AG04449 (cell line): ENCODE data around the gene TMEM41A.
"Not testable (repeated sequence)": the region's sequence is repeated elsewhere in the genome, so short reads cannot be mapped to it uniquely, and the experiment has no call there.

Experiments used
- CTCF ChIA-PET: fragments of 350-600 bp; formaldehyde crosslinking; extraction: SDS; loops from one replicate; lab custom pipeline; 2021; ENCODE audit warnings: antibody characterized with exemption; lab: Yijun Ruan, JAX
- POLR2A ChIA-PET: fragments of 400-600, 350-600 bp; formaldehyde crosslinking; extraction: SDS; loops from one replicate; lab custom pipeline; 2020; ENCODE audit warnings: antibody characterized with exemption, inconsistent platforms; lab: Yijun Ruan, JAX
- DNase-seq: peaks from one replicate; pipeline ENCODE4 v3.0.0-alpha.2; 2010; ENCODE audit warnings: low read depth, low spot score
- H3K4me3 ChIP-seq: 2 replicates; pipeline ENCODE4 v1.5.1; 2011; ENCODE audit warnings: low read depth, mild to moderate bottlenecking, control low read depth, low read length
- TF ChIP-seq, protein P1 (sequence below): IDR thresholded peaks from one replicate; pipeline ENCODE4 v1.5.1; 2011; ENCODE audit warnings: mild to moderate bottlenecking, moderate library complexity, low read length, control low read depth, inconsistent platforms; ENCODE audit not compliant: insufficient read depth; ENCODE audit errors: missing control alignments

The TMEM41A gene

DNA sequence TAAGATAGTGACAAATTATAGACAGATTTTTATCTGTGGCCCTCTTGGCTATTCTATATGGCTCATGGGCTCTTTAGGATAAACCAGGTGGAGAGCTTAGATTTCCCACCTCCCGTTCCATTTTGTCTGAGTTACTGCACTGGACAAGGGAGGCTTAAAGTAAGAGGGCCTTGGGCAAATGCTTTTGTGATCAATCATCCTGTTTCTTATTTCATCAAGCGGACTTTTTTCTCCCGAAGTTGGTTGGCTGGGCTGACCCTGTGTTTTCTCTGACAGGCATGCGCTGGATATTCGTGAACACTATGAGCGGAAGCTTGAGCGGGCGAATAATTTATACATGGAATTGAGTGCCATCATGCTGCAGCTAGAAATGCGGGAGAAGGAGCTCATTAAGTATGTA, 33.4 kb downstream of the TMEM41A start:
- no peak for DNase-seq
- CTCF ChIA-PET = interaction anchor here (8.8 kb wide), 1 partner anchor 109 kb away, joined by 72 read pairs; no protein-coding TSS in a partner anchor
- TF ChIP-seq, protein P1, sequence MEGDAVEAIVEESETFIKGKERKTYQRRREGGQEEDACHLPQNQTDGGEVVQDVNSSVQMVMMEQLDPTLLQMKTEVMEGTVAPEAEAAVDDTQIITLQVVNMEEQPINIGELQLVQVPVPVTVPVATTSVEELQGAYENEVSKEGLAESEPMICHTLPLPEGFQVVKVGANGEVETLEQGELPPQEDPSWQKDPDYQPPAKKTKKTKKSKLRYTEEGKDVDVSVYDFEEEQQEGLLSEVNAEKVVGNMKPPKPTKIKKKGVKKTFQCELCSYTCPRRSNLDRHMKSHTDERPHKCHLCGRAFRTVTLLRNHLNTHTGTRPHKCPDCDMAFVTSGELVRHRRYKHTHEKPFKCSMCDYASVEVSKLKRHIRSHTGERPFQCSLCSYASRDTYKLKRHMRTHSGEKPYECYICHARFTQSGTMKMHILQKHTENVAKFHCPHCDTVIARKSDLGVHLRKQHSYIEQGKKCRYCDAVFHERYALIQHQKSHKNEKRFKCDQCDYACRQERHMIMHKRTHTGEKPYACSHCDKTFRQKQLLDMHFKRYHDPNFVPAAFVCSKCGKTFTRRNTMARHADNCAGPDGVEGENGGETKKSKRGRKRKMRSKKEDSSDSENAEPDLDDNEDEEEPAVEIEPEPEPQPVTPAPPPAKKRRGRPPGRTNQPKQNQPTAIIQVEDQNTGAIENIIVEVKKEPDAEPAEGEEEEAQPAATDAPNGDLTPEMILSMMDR = no peak
- POLR2A ChIA-PET = no interaction called here
- H3K4me3 ChIP-seq = no peak overlapping the region

DNA sequence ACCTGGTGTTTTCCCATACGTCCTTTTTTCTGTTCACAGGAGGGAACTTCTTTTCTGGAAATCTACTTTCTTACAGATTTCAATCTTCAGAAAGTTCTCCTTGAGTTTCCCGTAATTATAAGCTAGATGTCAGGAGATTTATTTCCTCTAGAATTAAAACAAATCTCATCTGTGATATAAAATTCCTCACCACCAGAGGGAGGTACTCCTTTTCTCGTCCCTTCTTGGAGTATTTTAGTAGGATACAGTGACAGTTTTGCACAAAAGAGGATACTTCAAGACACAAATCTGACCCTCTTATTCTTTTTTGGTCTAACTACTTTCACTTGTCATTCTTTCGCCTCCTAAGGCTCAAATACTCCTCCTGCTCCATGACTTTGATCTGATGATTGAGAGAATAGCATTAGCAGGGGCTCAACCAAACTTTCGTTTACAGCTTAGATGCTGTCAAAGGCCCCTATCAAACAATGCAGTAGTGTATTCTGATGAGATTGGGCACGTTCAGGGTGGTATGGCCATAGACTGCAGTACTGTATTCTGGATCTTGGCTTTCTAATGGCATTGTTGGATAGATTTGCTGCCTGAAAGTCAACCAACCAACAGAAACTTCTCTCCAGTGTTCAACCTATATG, 38.0 kb downstream of the TMEM41A start:
- TF ChIP-seq, protein P1 = peak; percentile 22
- ChIA-PET CTCF (interaction anchor here (0.8 to 8.8 kb wide), 20 partner anchors 8 to 125 kb away, joined by 3 to 72 read pairs (median 6); partner anchors contain the start of gene SENP2), POLR2A (no interaction called here)
- DNase-seq = no peak
- no peak overlapping the region for H3K4me3 ChIP-seq

DNA sequence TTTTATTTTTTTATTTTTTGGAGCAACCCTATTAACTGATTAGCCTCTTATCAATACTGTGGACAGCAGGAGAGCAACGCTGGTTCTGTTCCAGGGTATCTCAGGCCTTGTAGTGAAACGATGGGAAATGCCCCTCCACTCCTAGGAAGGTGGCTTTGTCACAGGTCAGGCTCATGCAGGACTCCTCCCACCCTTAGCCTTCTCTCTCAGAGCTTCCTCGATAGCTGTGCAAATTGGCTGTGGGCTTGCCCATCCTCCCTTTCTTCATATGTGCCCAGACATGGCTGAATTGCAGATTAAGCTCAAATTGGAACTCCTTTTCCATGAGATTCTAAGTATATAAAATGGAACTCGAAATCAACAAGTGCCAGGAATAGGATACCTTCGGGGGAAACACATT, 38.5 kb downstream of the TMEM41A start:
- DNase-seq = no peak
- TF ChIP-seq, protein P1 = no peak
- CTCF ChIA-PET = interaction anchor here (0.7 to 8.8 kb wide), 18 partner anchors 8 to 123 kb away, joined by 3 to 72 read pairs (median 7); no protein-coding TSS in a partner anchor
- POLR2A ChIA-PET = no interaction called here
- H3K4me3 ChIP-seq = no peak overlapping the region

DNA sequence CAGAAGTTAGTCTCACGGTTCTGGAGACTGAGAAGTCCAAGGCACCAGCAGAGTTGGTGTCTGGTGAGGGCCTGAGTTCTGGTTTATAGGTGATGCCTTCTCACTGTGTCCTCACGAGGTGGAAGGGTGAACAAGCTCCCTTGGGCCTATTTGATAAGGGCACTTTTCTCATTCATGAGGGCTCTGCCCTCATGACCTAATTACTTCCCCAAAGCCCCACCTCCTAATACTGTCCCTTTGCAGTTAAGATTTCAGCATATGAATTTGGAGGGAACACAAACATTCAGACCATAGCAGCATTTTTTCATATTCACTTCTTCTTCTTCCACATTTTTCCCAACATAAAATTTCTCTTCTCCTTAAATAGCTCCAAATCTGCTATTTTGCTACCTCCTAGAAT, 41.5 kb downstream of the TMEM41A start:
- H3K4me3 ChIP-seq = no peak overlapping the region
- TF ChIP-seq, protein P1 = no peak
- no peak for DNase-seq
- ChIA-PET POLR2A (no interaction called here), CTCF (interaction anchor here (1.1 to 8.8 kb wide), 3 partner anchors 13 to 118 kb away, joined by 3 to 72 read pairs (median 54); no protein-coding TSS in a partner anchor)

DNA sequence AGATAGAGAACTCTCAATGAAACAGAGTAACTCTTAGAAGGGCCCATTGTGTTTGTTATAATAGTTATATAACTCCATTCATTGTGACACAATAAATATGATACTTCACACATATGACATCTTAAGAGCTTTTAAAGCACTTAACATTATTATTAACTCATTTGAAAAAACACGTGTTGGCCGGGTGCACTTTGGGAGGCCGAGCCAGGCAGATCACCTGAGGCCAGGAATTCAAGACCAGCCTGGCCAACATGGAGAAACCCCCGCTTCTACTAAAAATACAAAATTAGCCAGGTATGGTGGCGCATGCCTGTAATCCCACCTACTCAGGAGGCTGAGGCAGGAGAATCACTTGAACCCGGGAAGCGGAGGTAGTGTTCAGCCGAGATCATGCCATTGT, 47.4 kb downstream of the TMEM41A start:
- H3K4me3 ChIP-seq, POLR2A ChIA-PET, DNase-seq: not testable (repeated sequence)
- CTCF ChIA-PET = interaction anchor here (2.0 to 2.2 kb wide), 2 partner anchors 10 kb away, joined by 14 to 15 read pairs; no protein-coding TSS in a partner anchor

DNA sequence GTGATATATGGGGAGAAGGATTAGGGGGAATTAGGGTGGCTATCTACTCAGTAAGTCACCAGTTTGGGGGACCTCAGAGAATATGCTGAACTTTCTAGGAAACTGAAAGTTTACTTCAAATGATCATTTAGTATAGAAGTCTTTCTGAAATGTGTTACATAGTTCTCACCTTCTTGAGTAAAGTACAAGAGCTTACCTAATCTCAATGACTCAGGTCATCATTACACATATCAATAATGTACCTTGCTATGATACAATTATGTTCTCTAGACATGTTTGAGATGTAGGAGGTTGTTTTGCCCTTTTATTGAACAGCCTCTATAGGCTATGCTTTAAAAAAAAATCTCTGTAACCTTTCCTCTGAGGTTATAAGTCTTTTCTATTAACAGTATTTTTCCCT, 50.7 kb downstream of the TMEM41A start:
- TF ChIP-seq, protein P1 = no peak
- CTCF ChIA-PET = no interaction called here
- no peak for DNase-seq
- H3K4me3 ChIP-seq = no peak overlapping the region
- POLR2A ChIA-PET = no interaction called here
